DND-41 (cell line): ENCODE results near the gene ZSCAN5A.

Experiments used
- EZH2 ChIP-seq: IDR thresholded peaks from 3 replicates; pipeline ENCODE4 v1.6.1; 2012; ENCODE audit warnings: borderline replicate concordance, low read depth, mild to moderate bottlenecking, moderate library complexity, low read length, inconsistent platforms; ENCODE audit not compliant: severe bottlenecking
- TF ChIP-seq, protein P1 (sequence below): IDR thresholded peaks from 2 replicates; pipeline ENCODE4 v1.5.1; 2012; ENCODE audit warnings: borderline replicate concordance, low read length, moderate library complexity, mild to moderate bottlenecking; ENCODE audit not compliant: poor library complexity, severe bottlenecking; ENCODE audit errors: extremely low read depth

DNA sequence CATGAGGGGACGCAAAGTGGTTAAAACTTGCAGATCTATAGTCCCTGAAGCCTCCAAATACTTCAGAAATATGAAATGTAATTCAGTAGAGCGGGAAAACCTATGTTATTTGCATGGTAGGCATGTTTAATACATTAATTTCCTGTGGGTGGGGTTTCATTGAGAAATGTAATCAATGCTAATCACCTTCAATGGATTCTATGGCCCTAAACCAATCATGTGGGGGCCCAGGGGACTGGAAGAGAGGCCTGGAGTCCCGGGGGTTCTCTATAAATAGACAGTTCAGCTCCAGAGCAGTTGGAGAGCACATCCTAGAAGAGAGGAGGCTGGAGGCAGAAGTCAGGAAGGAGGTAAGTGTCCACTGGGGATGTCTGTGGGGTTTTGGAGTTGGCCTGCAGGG lies 112.7 kb downstream of the ZSCAN5A start, which contains the start of gene ZSCAN5C:
- TF ChIP-seq, protein P1, sequence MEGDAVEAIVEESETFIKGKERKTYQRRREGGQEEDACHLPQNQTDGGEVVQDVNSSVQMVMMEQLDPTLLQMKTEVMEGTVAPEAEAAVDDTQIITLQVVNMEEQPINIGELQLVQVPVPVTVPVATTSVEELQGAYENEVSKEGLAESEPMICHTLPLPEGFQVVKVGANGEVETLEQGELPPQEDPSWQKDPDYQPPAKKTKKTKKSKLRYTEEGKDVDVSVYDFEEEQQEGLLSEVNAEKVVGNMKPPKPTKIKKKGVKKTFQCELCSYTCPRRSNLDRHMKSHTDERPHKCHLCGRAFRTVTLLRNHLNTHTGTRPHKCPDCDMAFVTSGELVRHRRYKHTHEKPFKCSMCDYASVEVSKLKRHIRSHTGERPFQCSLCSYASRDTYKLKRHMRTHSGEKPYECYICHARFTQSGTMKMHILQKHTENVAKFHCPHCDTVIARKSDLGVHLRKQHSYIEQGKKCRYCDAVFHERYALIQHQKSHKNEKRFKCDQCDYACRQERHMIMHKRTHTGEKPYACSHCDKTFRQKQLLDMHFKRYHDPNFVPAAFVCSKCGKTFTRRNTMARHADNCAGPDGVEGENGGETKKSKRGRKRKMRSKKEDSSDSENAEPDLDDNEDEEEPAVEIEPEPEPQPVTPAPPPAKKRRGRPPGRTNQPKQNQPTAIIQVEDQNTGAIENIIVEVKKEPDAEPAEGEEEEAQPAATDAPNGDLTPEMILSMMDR = no peak
- no peak for TF ChIP-seq EZH2
